Left ventricle myocardium inferior (tissue), 1 donor: ENCODE results near the gene KIAA1671. TPM values are rescaled to one million over a fixed set of nuclear protein-coding genes. Genes with fewer than 3 reads are reported as not detected.
A peak's percentile ranks its signal among the peaks of the same experiment; 100 is the strongest.

ENCODE experiments used
- DNase-seq: peaks from one replicate; pipeline ENCODE4 v3.0.0-alpha.2; 2020
- H3K27ac ChIP-seq: fragments of 200-600 bp; replicated peaks from 2 replicates; pipeline ENCODE4 v1.8.0; 2021
- H3K27me3 ChIP-seq: fragments of 200-600 bp; 2 replicates; pipeline ENCODE4 v1.8.0; 2021; ENCODE audit warnings: low read depth
- H3K36me3 ChIP-seq: fragments of 200-600 bp; 2 replicates; pipeline ENCODE4 v1.8.0; 2021
- H3K4me1 ChIP-seq: fragments of 200-600 bp; 2 replicates; pipeline ENCODE4 v1.8.0; 2021
- H3K4me3 ChIP-seq: fragments of 200-600 bp; 2 replicates; pipeline ENCODE4 v1.8.0; 2021; ENCODE audit warnings: mild to moderate bottlenecking, moderate library complexity
- H3K9me3 ChIP-seq: fragments of 200-600 bp; replicated peaks from 2 replicates; pipeline ENCODE4 v1.8.0; 2021
- intact Hi-C: fragments of 100-400 bp; cut with micrococcal nuclease; formaldehyde crosslinking; loops from one replicate; pipeline ENCODE4 v1.11.0; 2022
- total RNA-seq: library from RNA; stranded (reverse); fragmentation: NEBNext Ultra II Directional; extraction: Animal tissue kit (Norgen Biotek cat#: 25700); gene quantifications from one replicate; pipeline ENCODE4 v1.2.1, GENCODE V29; 2021
- TF ChIP-seq, protein P1 (sequence below): fragments of 200-600 bp; IDR thresholded peaks from 2 replicates; pipeline ENCODE4 v1.8.0; 2021; ENCODE audit warnings: antibody characterized with exemption, mild to moderate bottlenecking, borderline replicate concordance
- donor health status: DM: no; HTN: yes; CAD: no; lungs with severe emphysema.

Gene KIAA1671
- total RNA-seq, 1 donor from 2014 or later: 12.2 TPM

DNA sequence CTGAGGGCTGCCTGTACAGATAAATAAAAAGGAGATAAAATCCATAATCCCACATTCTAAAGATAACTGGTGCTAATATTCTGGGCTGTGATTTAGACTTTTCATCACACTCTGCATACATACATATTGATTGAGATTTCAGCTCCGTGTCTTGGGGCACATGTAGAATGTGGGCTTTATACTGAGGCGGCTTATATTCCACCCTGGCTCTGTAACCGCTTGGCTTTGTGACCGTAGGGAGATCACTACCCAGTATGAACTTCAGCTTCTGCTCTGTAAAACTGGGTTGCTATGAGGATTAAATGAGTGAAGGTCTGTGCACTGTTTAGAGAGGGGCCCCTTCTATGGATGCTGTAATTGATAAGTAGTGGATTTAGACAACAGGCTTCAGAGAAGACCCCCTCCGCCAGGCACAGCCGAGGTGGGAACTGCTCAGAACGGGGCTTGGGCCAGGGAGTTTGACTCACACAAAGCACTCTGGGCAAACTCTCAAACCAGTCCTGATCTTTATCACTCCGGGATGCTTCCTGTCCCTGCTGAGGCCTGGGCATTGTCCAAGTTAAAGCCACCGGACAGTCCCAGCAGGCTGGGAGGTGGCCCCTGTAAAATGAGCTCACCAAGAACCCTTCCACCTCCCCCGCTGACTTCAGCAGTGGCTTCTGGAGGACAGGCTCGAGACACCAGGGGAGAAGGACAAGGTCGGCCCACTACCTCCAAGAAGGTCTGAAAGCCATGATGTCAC is 17.2 kb downstream of the KIAA1671 start:
- Histone ChIP-seq H3K36me3 (no peaks in the 10 kb centered on the region), H3K27me3 (no peaks in the 10 kb centered on the region), H3K27ac (peak overlapping the region; percentile 90), H3K4me3 (peak overlapping the region; percentile 17), H3K4me1 (peaks cover 82% of the 10 kb centered on the region), H3K9me3 (no peaks in the 10 kb centered on the region)
- TF ChIP-seq, protein P1, sequence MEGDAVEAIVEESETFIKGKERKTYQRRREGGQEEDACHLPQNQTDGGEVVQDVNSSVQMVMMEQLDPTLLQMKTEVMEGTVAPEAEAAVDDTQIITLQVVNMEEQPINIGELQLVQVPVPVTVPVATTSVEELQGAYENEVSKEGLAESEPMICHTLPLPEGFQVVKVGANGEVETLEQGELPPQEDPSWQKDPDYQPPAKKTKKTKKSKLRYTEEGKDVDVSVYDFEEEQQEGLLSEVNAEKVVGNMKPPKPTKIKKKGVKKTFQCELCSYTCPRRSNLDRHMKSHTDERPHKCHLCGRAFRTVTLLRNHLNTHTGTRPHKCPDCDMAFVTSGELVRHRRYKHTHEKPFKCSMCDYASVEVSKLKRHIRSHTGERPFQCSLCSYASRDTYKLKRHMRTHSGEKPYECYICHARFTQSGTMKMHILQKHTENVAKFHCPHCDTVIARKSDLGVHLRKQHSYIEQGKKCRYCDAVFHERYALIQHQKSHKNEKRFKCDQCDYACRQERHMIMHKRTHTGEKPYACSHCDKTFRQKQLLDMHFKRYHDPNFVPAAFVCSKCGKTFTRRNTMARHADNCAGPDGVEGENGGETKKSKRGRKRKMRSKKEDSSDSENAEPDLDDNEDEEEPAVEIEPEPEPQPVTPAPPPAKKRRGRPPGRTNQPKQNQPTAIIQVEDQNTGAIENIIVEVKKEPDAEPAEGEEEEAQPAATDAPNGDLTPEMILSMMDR: no peak
- intact Hi-C loops: loop anchor here (5.0 kb wide), 1 partner anchor 43 kb away; no protein-coding TSS in a partner anchor
- peak; percentile 64 for DNase-seq

DNA sequence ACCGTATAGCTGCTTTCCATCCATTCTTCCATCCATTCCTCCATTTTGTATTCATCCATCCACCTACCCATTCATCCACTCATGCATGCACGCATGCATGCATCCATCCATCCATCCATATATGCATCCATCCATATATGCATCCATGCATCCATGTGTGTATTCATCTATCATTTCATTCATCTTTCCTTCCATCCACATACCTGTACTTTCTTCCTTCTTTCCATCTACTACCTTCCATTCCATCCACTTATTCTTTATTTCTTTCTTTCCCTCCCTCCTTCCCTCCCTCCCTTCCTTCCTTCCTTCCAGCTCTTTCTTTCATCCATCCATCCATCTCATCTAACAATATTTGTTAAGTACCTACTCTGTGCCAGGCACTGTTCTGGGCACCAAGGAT is 19.9 kb downstream of the KIAA1671 start:
- Histone ChIP-seq H3K4me1 (peaks cover 78% of the 10 kb centered on the region), H3K27me3 (no peaks in the 10 kb centered on the region), H3K9me3 (no peaks in the 10 kb centered on the region), H3K36me3 (no peaks in the 10 kb centered on the region), H3K4me3 (no peak overlapping the region), H3K27ac (no peak overlapping the region)
- intact Hi-C loops: loop anchor here (5.0 kb wide), 1 partner anchor 40 kb away; no protein-coding TSS in a partner anchor
- TF ChIP-seq, protein P1: no peak
- DNase-seq: no peak

DNA sequence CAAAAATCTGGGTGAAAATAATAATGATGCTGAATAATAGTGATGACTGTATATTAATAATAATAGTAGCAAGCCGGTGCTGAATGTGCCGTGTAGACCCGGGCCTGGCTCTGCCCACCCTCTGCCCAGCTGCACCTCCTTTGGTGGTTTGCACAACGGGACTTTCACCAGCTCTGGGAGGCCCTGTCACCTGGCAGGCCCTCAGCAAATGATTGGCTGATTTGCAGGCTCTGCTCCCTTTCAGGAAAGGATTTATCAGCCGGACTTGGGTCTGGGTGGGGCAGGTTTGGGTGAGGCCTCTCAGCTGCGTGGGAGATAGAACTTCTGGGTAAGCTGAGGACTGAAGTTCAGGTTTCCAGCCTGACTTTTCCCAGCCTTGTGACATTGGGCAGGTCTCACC is 21.4 kb downstream of the KIAA1671 start:
- peak overlapping the region; percentile 38 for H3K27ac ChIP-seq
- intact Hi-C loops: loop anchor here (5.0 kb wide), 1 partner anchor 38 kb away; no protein-coding TSS in a partner anchor
- peaks cover 76% of the 10 kb centered on the region for H3K4me1 ChIP-seq
- no peak for DNase-seq
- H3K27me3 ChIP-seq: no peaks in the 10 kb centered on the region
- H3K9me3 ChIP-seq: no peaks in the 10 kb centered on the region
- H3K36me3 ChIP-seq: no peaks in the 10 kb centered on the region
- TF ChIP-seq, protein P1: no peak
- no peak overlapping the region for H3K4me3 ChIP-seq

DNA sequence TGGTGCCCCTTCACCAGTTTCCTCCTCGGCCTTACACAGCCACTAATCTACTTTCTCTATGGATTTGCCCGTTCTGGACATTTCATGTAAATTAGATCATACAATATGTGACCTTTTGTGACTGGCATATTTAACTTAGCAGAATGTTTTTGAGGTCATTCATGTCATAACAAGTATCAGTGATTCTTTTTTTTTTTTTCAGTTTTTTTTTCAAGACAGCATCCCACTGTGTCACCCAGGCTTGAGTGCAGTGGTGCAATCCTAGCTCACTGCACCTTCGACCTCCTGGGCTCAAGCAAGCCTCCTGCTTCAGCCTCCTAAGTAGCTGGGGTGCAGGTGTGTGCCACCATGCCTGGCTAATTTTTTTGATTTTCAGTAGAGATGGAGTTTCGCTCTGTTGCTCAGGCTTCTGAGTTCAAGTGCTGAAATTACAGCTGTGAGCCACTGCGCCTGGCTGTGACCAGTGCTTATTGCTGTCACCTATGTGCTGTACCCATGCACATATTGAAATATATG is 22.7 kb downstream of the KIAA1671 start:
- H3K36me3 ChIP-seq: no peaks in the 10 kb centered on the region
- peaks cover 63% of the 10 kb centered on the region for H3K4me1 ChIP-seq
- H3K4me3 ChIP-seq: no peak overlapping the region
- peak overlapping the region; percentile 86 for H3K27ac ChIP-seq
- TF ChIP-seq, protein P1: no peak
- H3K27me3 ChIP-seq: no peaks in the 10 kb centered on the region
- intact Hi-C loops: no loop called here
- H3K9me3 ChIP-seq: no peaks in the 10 kb centered on the region
- DNase-seq: no peak

DNA sequence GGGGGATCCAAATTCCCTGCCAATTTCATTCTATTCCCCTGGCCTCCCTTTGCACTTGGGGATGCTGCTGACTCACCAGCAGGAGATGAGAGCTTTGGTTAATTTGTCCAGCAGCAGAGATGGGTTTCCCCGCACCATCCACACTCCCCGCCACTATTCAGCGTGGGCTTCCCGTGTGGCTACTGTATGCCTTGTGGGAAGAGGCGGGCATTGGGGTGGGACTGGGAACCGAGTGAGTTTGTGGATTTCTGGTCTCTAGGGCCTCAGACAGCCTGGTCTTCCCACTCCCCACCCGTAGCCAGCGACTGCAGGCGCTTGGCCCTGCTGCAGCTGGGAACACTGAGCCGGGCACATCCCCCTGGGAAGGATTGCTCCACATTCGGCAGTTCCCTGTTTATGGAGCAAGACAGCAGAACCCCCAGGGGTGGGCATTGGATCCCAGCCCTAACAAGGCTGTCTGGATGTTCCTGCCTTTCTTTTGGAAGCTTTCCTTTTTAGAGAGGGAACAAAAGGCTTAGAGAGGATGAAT is 23.4 kb downstream of the KIAA1671 start:
- peaks cover 62% of the 10 kb centered on the region for H3K4me1 ChIP-seq
- peak overlapping the region; percentile 15 for H3K4me3 ChIP-seq
- H3K27me3 ChIP-seq: no peaks in the 10 kb centered on the region
- DNase-seq: peak; percentile 76
- intact Hi-C loops: no loop called here
- TF ChIP-seq, protein P1: no peak
- H3K27ac ChIP-seq: peak overlapping the region; percentile 86
- no peaks in the 10 kb centered on the region for H3K36me3 ChIP-seq
- no peaks in the 10 kb centered on the region for H3K9me3 ChIP-seq
